ENCODE results near the gene LYSMD2. TPM values are rescaled to one million over a fixed set of nuclear protein-coding genes. Genes with fewer than 3 reads are reported as not detected.
A peak's percentile ranks its signal among the peaks of the same experiment; 100 is the strongest.

LYSMD2 gene
- polyA plus RNA-seq, 1 of the 3 experiments (the other 2 are of a cell fraction): 10.3 TPM

GRCh38 chr15:51688863-51689262 lies 48.6 kb downstream of the LYSMD2 start:
- H3K27me3 ChIP-seq (ENCODE audit: insufficient read depth): peaks cover 10% of the 10 kb centered on the region
- H4K20me1 ChIP-seq (ENCODE audit: insufficient read depth): no peaks in the 10 kb centered on the region
- no peak overlapping the region for H3K9ac ChIP-seq
- H3K79me2 ChIP-seq (ENCODE audit: insufficient read depth): no peaks in the 10 kb centered on the region
- no peaks in the 10 kb centered on the region for H3K9me3 ChIP-seq
- no peaks in the 10 kb centered on the region for H3F3A ChIP-seq (replicated peaks; ENCODE audit: insufficient read depth)
- no peaks in the 10 kb centered on the region for H3K4me1 ChIP-seq (ENCODE audit: control insufficient read depth in 1 of 2, insufficient read depth in 2 of 2, low read depth in 1 of 2, low read length in 1 of 2)
- no peak overlapping the region for H3K27ac ChIP-seq (ENCODE audit: low read depth in 2 of 2, low read length in 1 of 2)
- H3K36me3 ChIP-seq (replicated peaks in 1 of 2; ENCODE audit: control insufficient read depth in 1 of 2, insufficient read depth in 2 of 2, low read length in 1 of 2): peaks cover 0 to 14% of the 10 kb centered on the region in 2 experiments
- no peaks in the 10 kb centered on the region for H3K9me2 ChIP-seq
- no peak overlapping the region for H3K4me3 ChIP-seq (ENCODE audit: low read depth in 2 of 2, low read length in 1 of 2)
- POLR2A ChIA-PET: no interaction called here
- 53% methylated on average over 2 of the region's 2 CpGs for WGBS (ENCODE audit: low lambda C conversion rate)
- H2AFZ ChIP-seq (ENCODE audit: low read depth): no peak overlapping the region
- CTCF ChIA-PET: interaction anchor here (1.4 kb wide), 1 partner anchor 88 kb away, joined by 4 read pairs; no protein-coding TSS in a partner anchor
- TF ChIP-seq MXI1 (IDR thresholded peaks at IDR 0.05; ENCODE audit: low read depth, low read length): no peak
- no peak for TF ChIP-seq SIN3A (IDR thresholded peaks at IDR 0.05; ENCODE audit: borderline replicate concordance, low read depth, low read length)
- peak; percentile 33 for TF ChIP-seq CTCF (IDR thresholded peaks at IDR 0.05)
- H3K4me2 ChIP-seq: no peak overlapping the region
- no peak for DNase-seq

GRCh38 chr15:51687565-51687964 lies 49.9 kb downstream of the LYSMD2 start:
- Histone ChIP-seq H3K9ac (no peak overlapping the region), H3K36me3 (replicated peaks in 1 of 2; ENCODE audit: control insufficient read depth in 1 of 2, insufficient read depth in 2 of 2, low read length in 1 of 2) (peaks cover 0 to 11% of the 10 kb centered on the region in 2 experiments), H3K9me2 (no peaks in the 10 kb centered on the region), H2AFZ (ENCODE audit: low read depth) (no peak overlapping the region), H4K20me1 (ENCODE audit: insufficient read depth) (no peaks in the 10 kb centered on the region), H3K9me3 (no peaks in the 10 kb centered on the region), H3F3A (replicated peaks; ENCODE audit: insufficient read depth) (no peaks in the 10 kb centered on the region), H3K4me2 (no peak overlapping the region), H3K4me1 (ENCODE audit: control insufficient read depth in 1 of 2, insufficient read depth in 2 of 2, low read depth in 1 of 2, low read length in 1 of 2) (peaks cover 0 to 3% of the 10 kb centered on the region in 2 experiments; a peak in 1 of 4 replicates), H3K27ac (ENCODE audit: low read depth in 2 of 2, low read length in 1 of 2) (no peak overlapping the region), H3K79me2 (ENCODE audit: insufficient read depth) (no peaks in the 10 kb centered on the region), H3K27me3 (ENCODE audit: insufficient read depth) (peaks cover 10% of the 10 kb centered on the region), H3K4me3 (ENCODE audit: low read depth in 2 of 2, low read length in 1 of 2) (no peak overlapping the region)
- TF ChIP-seq CHD2 (IDR thresholded peaks at IDR 0.05; ENCODE audit: low read length, partially characterized antibody): no peak
- no peak for TF ChIP-seq NRF1 (IDR thresholded peaks at IDR 0.05; ENCODE audit: low read depth, low read length)
- no peak for TF ChIP-seq FOXM1 (IDR thresholded peaks at IDR 0.05; ENCODE audit: low read depth)
- no peak for TF ChIP-seq SMC3 (IDR thresholded peaks at IDR 0.05; ENCODE audit: low read depth, low read length)
- TF ChIP-seq MAX (IDR thresholded peaks at IDR 0.05; ENCODE audit: low read depth): no peak
- 13% methylated on average over 1 of the region's 1 CpG for WGBS (ENCODE audit: low lambda C conversion rate)
- DNase-seq: no peak
- ChIA-PET CTCF (interaction anchor here (1.0 to 1.2 kb wide), 2 partner anchors 10 to 90 kb away, joined by 3 read pairs; no protein-coding TSS in a partner anchor), POLR2A (no interaction called here)
